MG63 (cell line): ENCODE results near the gene GUK1. TPM values are rescaled to one million over a fixed set of nuclear protein-coding genes. Genes with fewer than 3 reads are reported as not detected.

Experiments
- DNase-seq: peaks from one replicate; pipeline ENCODE4 v3.0.0-alpha.2; 2020
- H3K27me3 ChIP-seq: fragments of 250-450 bp; sonication (Bioruptor Pico); 2 replicates; pipeline ENCODE4 v1.5.1; 2020; ENCODE audit warnings: mild to moderate bottlenecking, moderate library complexity
- H3K36me3 ChIP-seq: fragments of 250-450 bp; sonication (Bioruptor Pico); 2 replicates; pipeline ENCODE4 v1.5.1; 2020; ENCODE audit warnings: mild to moderate bottlenecking, moderate library complexity
- H3K4me3 ChIP-seq: fragments of 250-450 bp; sonication (Bioruptor Pico); 2 replicates; pipeline ENCODE4 v1.5.1; 2020; ENCODE audit warnings: mild to moderate bottlenecking, moderate library complexity
- H3K9me3 ChIP-seq: fragments of 250-450 bp; sonication (Bioruptor Pico); 2 replicates; pipeline ENCODE4 v1.5.1; 2020; ENCODE audit warnings: mild to moderate bottlenecking, moderate library complexity
- total RNA-seq: library from RNA; depleted of rRNA; stranded (reverse); fragments of >200 nt; shearing (Covaris generic); gene quantifications from 2 replicates; pipeline ENCODE4 v1.2.3, GENCODE V29; 2014; ENCODE audit warnings: low replicate concordance

The GUK1 gene
- total RNA-seq, 1 experiment from 2014 or later = 425 TPM

GRCh38 chr1:228143480-228144192 lies 3.6 kb downstream of the GUK1 start:
- Histone ChIP-seq H3K4me3 (no peak overlapping the region), H3K27me3 (no peaks in the 10 kb centered on the region), H3K36me3 (peaks cover 64% of the 10 kb centered on the region), H3K9me3 (no peaks in the 10 kb centered on the region)
- no peak for DNase-seq

GRCh38 chr1:228144193-228144992 lies 4.3 kb downstream of the GUK1 start:
- peaks cover 72% of the 10 kb centered on the region for H3K36me3 ChIP-seq
- H3K27me3 ChIP-seq = no peaks in the 10 kb centered on the region
- no peaks in the 10 kb centered on the region for H3K9me3 ChIP-seq
- no peak overlapping the region for H3K4me3 ChIP-seq
- no peak for DNase-seq

GRCh38 chr1:228144993-228145343 lies 4.9 kb downstream of the GUK1 start:
- no peak for DNase-seq
- no peak overlapping the region for H3K4me3 ChIP-seq
- peaks cover 78% of the 10 kb centered on the region for H3K36me3 ChIP-seq
- H3K27me3 ChIP-seq = no peaks in the 10 kb centered on the region
- no peaks in the 10 kb centered on the region for H3K9me3 ChIP-seq

- Histone ChIP-seq H3K9me3 (no peaks in the 10 kb centered on the region), H3K27me3 (no peaks in the 10 kb centered on the region), H3K4me3 (no peak overlapping the region), H3K36me3 (peaks cover 79% of the 10 kb centered on the region)
- DNase-seq = no peak
Observed at GRCh38 chr1:228145463-228146416, 5.7 kb downstream of the GUK1 start.

- no peak overlapping the region for H3K4me3 ChIP-seq
- DNase-seq = no peak
- H3K9me3 ChIP-seq = no peaks in the 10 kb centered on the region
- peaks cover 79% of the 10 kb centered on the region for H3K36me3 ChIP-seq
- H3K27me3 ChIP-seq = no peaks in the 10 kb centered on the region
Observed at GRCh38 chr1:228146417-228147150, 6.5 kb downstream of the GUK1 start.

GRCh38 chr1:228147151-228147693 lies 7.1 kb downstream of the GUK1 start:
- H3K36me3 ChIP-seq = peaks cover 73% of the 10 kb centered on the region
- no peak for DNase-seq
- H3K9me3 ChIP-seq = no peaks in the 10 kb centered on the region
- no peak overlapping the region for H3K4me3 ChIP-seq
- no peaks in the 10 kb centered on the region for H3K27me3 ChIP-seq

- no peak overlapping the region for H3K4me3 ChIP-seq
- H3K9me3 ChIP-seq = no peaks in the 10 kb centered on the region
- DNase-seq = no peak
- peaks cover 67% of the 10 kb centered on the region for H3K36me3 ChIP-seq
- H3K27me3 ChIP-seq = no peaks in the 10 kb centered on the region
Observed at GRCh38 chr1:228147768-228148167, 7.7 kb downstream of the GUK1 start.

GRCh38 chr1:228148196-228148861 lies 8.2 kb downstream of the GUK1 start:
- peaks cover 62% of the 10 kb centered on the region for H3K36me3 ChIP-seq
- no peaks in the 10 kb centered on the region for H3K9me3 ChIP-seq
- no peak for DNase-seq
- no peaks in the 10 kb centered on the region for H3K27me3 ChIP-seq
- no peak overlapping the region for H3K4me3 ChIP-seq

- Histone ChIP-seq H3K4me3 (no peak overlapping the region), H3K27me3 (no peaks in the 10 kb centered on the region), H3K9me3 (no peaks in the 10 kb centered on the region), H3K36me3 (peaks cover 55% of the 10 kb centered on the region)
- no peak for DNase-seq
Observed at GRCh38 chr1:228148935-228149405, 8.9 kb downstream of the GUK1 start.

GRCh38 chr1:228149406-228150119 lies 9.5 kb downstream of the GUK1 start, which contains the start of gene GJC2:
GJC2 (plus strand) TSS chr1:228149930; CDS start chr1:228157759, 7,829 bp downstream.
- DNase-seq = no peak
- H3K9me3 ChIP-seq = no peaks in the 10 kb centered on the region

GRCh38 chr1:228150120-228150460 lies 10.0 kb downstream of the GUK1 start:
- DNase-seq = no peak
- Histone ChIP-seq H3K9me3 (no peaks in the 10 kb centered on the region), H3K27me3 (no peaks in the 10 kb centered on the region), H3K36me3 (peaks cover 47% of the 10 kb centered on the region), H3K4me3 (no peak overlapping the region)

More at GRCh38 chr1:228149406-228150119, 9.5 kb downstream of the GUK1 start, which contains the start of gene GJC2:
- peaks cover 50% of the 10 kb centered on the region for H3K36me3 ChIP-seq
- H3K4me3 ChIP-seq = no peak within 1 kb of the TSS
- H3K27me3 ChIP-seq = no peaks in the 10 kb centered on the region

GRCh38 chr1:228150461-228151179 lies 10.5 kb downstream of the GUK1 start:
- Histone ChIP-seq H3K9me3 (no peaks in the 10 kb centered on the region), H3K36me3 (peaks cover 44% of the 10 kb centered on the region), H3K27me3 (no peaks in the 10 kb centered on the region), H3K4me3 (no peak overlapping the region)
- peak; percentile 89 for DNase-seq

- H3K36me3 ChIP-seq = peaks cover 36% of the 10 kb centered on the region
- no peak overlapping the region for H3K4me3 ChIP-seq
- H3K9me3 ChIP-seq = no peaks in the 10 kb centered on the region
- DNase-seq = no peak
- H3K27me3 ChIP-seq = no peaks in the 10 kb centered on the region
Observed at GRCh38 chr1:228151180-228151925, 11.3 kb downstream of the GUK1 start.
